H9 (cell line): ENCODE measurements around the gene TMEM178B. TPM values are rescaled to one million over a fixed set of nuclear protein-coding genes. Genes with fewer than 3 reads are reported as not detected.

ENCODE experiments used
- DNase-seq: peaks from one replicate; pipeline ENCODE4 v3.0.0-alpha.2; 2017
- H2AFZ ChIP-seq: one replicate; pipeline ENCODE4 v1.6.1; 2013; ENCODE audit warnings: mild to moderate bottlenecking, low read length, control low read depth, moderate library complexity
- H2AK5ac ChIP-seq: 2 replicates; pipeline ENCODE4 v1.6.1; 2013; ENCODE audit warnings: low read length, control low read depth, mixed read lengths; ENCODE audit not compliant: insufficient read length
- H2BK120ac ChIP-seq: one replicate; pipeline ENCODE4 v1.6.1; 2013; ENCODE audit warnings: low read depth, mild to moderate bottlenecking, low read length, control low read depth, inconsistent platforms; ENCODE audit not compliant: poor library complexity, severe bottlenecking
- H2BK12ac ChIP-seq: 2 replicates; pipeline ENCODE4 v1.6.1; 2013; ENCODE audit warnings: low read length, control low read depth, mixed read lengths, low read depth; ENCODE audit not compliant: insufficient read length
- H2BK15ac ChIP-seq: 2 replicates; pipeline ENCODE4 v1.6.1; 2013; ENCODE audit warnings: low read depth, low read length, control low read depth
- H2BK20ac ChIP-seq: one replicate; pipeline ENCODE4 v1.6.1; 2013; ENCODE audit warnings: low read depth, mild to moderate bottlenecking, low read length, control low read depth, inconsistent platforms; ENCODE audit not compliant: poor library complexity, severe bottlenecking
- H2BK5ac ChIP-seq: 2 replicates; pipeline ENCODE4 v1.6.1; 2013; ENCODE audit warnings: low read length, control low read depth, mixed read lengths; ENCODE audit not compliant: insufficient read length
- H3K14ac ChIP-seq: 2 replicates; pipeline ENCODE4 v1.6.1; 2013; ENCODE audit warnings: low read length, control low read depth; ENCODE audit not compliant: insufficient read depth
- H3K18ac ChIP-seq: 2 replicates; pipeline ENCODE4 v1.6.1; 2013; ENCODE audit warnings: low read depth, mild to moderate bottlenecking, mixed read lengths, low read length, control low read depth; ENCODE audit not compliant: insufficient read length
- H3K23ac ChIP-seq: 2 replicates; pipeline ENCODE4 v1.6.1; 2013; ENCODE audit warnings: low read length, control low read depth, mixed read lengths, low read depth; ENCODE audit not compliant: insufficient read length
- H3K23me2 ChIP-seq: 2 replicates; pipeline ENCODE4 v1.6.1; 2013; ENCODE audit warnings: low read depth, mild to moderate bottlenecking, mixed read lengths, low read length, control low read depth; ENCODE audit not compliant: insufficient read length, poor library complexity, severe bottlenecking
- H3K27ac ChIP-seq: 2 replicates; pipeline ENCODE4 v1.5.1; 2013; ENCODE audit warnings: low read length, control low read depth, mixed read lengths, low read depth; ENCODE audit not compliant: insufficient read length
- H3K27me3 ChIP-seq: 2 replicates; pipeline ENCODE4 v1.6.1; 2013; ENCODE audit warnings: low read length, control low read depth, inconsistent platforms; ENCODE audit not compliant: insufficient read depth
- H3K4ac ChIP-seq: 2 replicates; pipeline ENCODE4 v1.6.1; 2013; ENCODE audit warnings: low read depth, mild to moderate bottlenecking, control low read depth, inconsistent platforms, low read length, moderate library complexity
- H3K4me1 ChIP-seq: 2 replicates; pipeline ENCODE4 v1.6.1; 2013; ENCODE audit warnings: low read length, control low read depth, inconsistent platforms; ENCODE audit not compliant: insufficient read depth
- H3K4me2 ChIP-seq: 2 replicates; pipeline ENCODE4 v1.6.1; 2013; ENCODE audit warnings: low read length, control low read depth, mixed read lengths; ENCODE audit not compliant: insufficient read length, insufficient read depth
- H3K56ac ChIP-seq: 2 replicates; pipeline ENCODE4 v1.6.1; 2013; ENCODE audit warnings: low read depth, mild to moderate bottlenecking, mixed read lengths, low read length, control low read depth; ENCODE audit not compliant: insufficient read length
- H3K79me1 ChIP-seq: 2 replicates; pipeline ENCODE4 v1.6.1; 2013; ENCODE audit warnings: low read depth, mild to moderate bottlenecking, moderate library complexity, low read length, control low read depth, inconsistent platforms; ENCODE audit not compliant: insufficient read depth, poor library complexity, severe bottlenecking
- H3K79me2 ChIP-seq: 2 replicates; pipeline ENCODE4 v1.6.1; 2013; ENCODE audit warnings: low read length, control low read depth, inconsistent platforms; ENCODE audit not compliant: insufficient read depth
- H3K9ac ChIP-seq: 2 replicates; pipeline ENCODE4 v1.6.1; 2013; ENCODE audit warnings: low read length, control low read depth, mixed read lengths; ENCODE audit not compliant: insufficient read length; ENCODE audit errors: extremely low read depth
- H3K9me3 ChIP-seq: one replicate; pipeline ENCODE4 v1.6.1; 2013; ENCODE audit warnings: low read depth, low read length, inconsistent platforms; ENCODE audit not compliant: control insufficient read depth
- H3T11ph ChIP-seq: one replicate; pipeline ENCODE4 v1.6.1; 2013; ENCODE audit warnings: mild to moderate bottlenecking, low read length, control low read depth, inconsistent platforms
- H4K20me1 ChIP-seq: one replicate; pipeline ENCODE4 v1.6.1; 2013; ENCODE audit not compliant: control insufficient read depth, insufficient read length, insufficient read depth
- H4K5ac ChIP-seq: 2 replicates; pipeline ENCODE4 v1.6.1; 2013; ENCODE audit warnings: low read depth, mild to moderate bottlenecking, mixed read lengths, low read length, control low read depth; ENCODE audit not compliant: insufficient read length
- H4K8ac ChIP-seq: replicated peaks from 2 replicates; pipeline ENCODE4 v1.6.1; 2013; ENCODE audit warnings: low read length, control low read depth, mixed read lengths, low read depth; ENCODE audit not compliant: insufficient read length
- H4K91ac ChIP-seq: 2 replicates; pipeline ENCODE4 v1.6.1; 2013; ENCODE audit warnings: low read depth, mild to moderate bottlenecking, moderate library complexity, mixed read lengths, low read length, control low read depth; ENCODE audit not compliant: insufficient read length
- H3K27ac Mint-ChIP-seq, 3 experiments: 2 replicates in 2 of 3; 3 replicates in 1 of 3; pipeline ENCODE4 v1.8.0; 2020 to 2021; ENCODE audit warnings: mixed read lengths in 3 of 3, mild to moderate bottlenecking in 1 of 3, moderate library complexity in 1 of 3
- H3K27me3 Mint-ChIP-seq: 2 replicates; pipeline ENCODE4 v1.8.0; 2021; ENCODE audit warnings: low read depth, mild to moderate bottlenecking, moderate library complexity, mixed read lengths
- H3K36me3 Mint-ChIP-seq, 3 experiments: 2 replicates in 2 of 3; 3 replicates in 1 of 3; pipeline ENCODE4 v1.8.0; 2020 to 2021; ENCODE audit warnings: low read depth in 3 of 3, mixed read lengths in 3 of 3; ENCODE audit not compliant: insufficient read depth in 1 of 3
- H3K4me1 Mint-ChIP-seq, 2 experiments: 2 replicates each; pipeline ENCODE4 v1.8.0; 2020; ENCODE audit warnings: mixed read lengths in 2 of 2
- H3K4me3 Mint-ChIP-seq, 2 experiments: 2 replicates in 1 of 2; 3 replicates in 1 of 2; pipeline ENCODE4 v1.8.0; 2020 to 2021; ENCODE audit warnings: mild to moderate bottlenecking in 2 of 2, mixed read lengths in 2 of 2, moderate library complexity in 1 of 2
- H3K9me3 Mint-ChIP-seq, 2 experiments: 2 replicates in 1 of 2; 3 replicates in 1 of 2; pipeline ENCODE4 v1.8.0; 2020; ENCODE audit warnings: mild to moderate bottlenecking in 2 of 2, mixed read lengths in 2 of 2, moderate library complexity in 1 of 2
- CTCF ChIP-seq: fragments of 200-600 bp; sonication (generic); conservative IDR thresholded peaks from 3 replicates; pipeline ENCODE4 v1.8.0; 2021; ENCODE audit warnings: antibody characterized with exemption, mild to moderate bottlenecking
- WGBS: extraction: QIAGEN DNeasy Blood & Tissue Kit; methylation state at CpG from one replicate; pipeline ENCODE4 v1.1.7; 2013; ENCODE audit warnings: missing lambda C conversion rate, low lambda C conversion rate, mixed read lengths; ENCODE audit not compliant: insufficient read length; ENCODE audit errors: extremely low coverage; 5-methylcytosine and 5-hydroxymethylcytosine counted together
- total RNA-seq: library from RNA; stranded (reverse); gene quantifications from 2 replicates; pipeline ENCODE4 v1.2.1, GENCODE V29; 2021

TMEM178B gene
- total RNA-seq, 1 experiment from 2014 or later: 11.3 TPM

GRCh38 chr7:141207661-141208060, 133.8 kb downstream of the TMEM178B start:
- H4K91ac ChIP-seq: no peak overlapping the region
- no peak overlapping the region for H2AFZ ChIP-seq
- H3K27me3 ChIP-seq: no peaks in the 10 kb centered on the region
- Mint-ChIP-seq H3K9me3 (no peaks in the 10 kb centered on the region), H3K4me3 (no peak overlapping the region), H3K27me3 (no peaks in the 10 kb centered on the region), H3K36me3 (no peaks in the 10 kb centered on the region; a peak in 1 of 7 replicates), H3K27ac (no peak overlapping the region), H3K4me1 (peaks cover 34 to 45% of the 10 kb centered on the region in 2 experiments)
- no peak overlapping the region for H3K23ac ChIP-seq
- H2BK20ac ChIP-seq: no peak overlapping the region
- no peak overlapping the region for H2BK12ac ChIP-seq
- no peak for TF ChIP-seq CTCF
- H3K79me2 ChIP-seq: no peaks in the 10 kb centered on the region
- no peak overlapping the region for H3K27ac ChIP-seq
- H3K4ac ChIP-seq: no peak overlapping the region
- no peaks in the 10 kb centered on the region for H3K79me1 ChIP-seq
- H3K4me2 ChIP-seq: no peak overlapping the region
- H3K4me1 ChIP-seq: peaks cover 11% of the 10 kb centered on the region
- no peak for DNase-seq
- WGBS: no CpG with 5 or more reads among the region's 3 CpGs
- H2BK15ac ChIP-seq: no peak overlapping the region
- no peak overlapping the region for H3K14ac ChIP-seq
- H3K9me3 ChIP-seq: no peaks in the 10 kb centered on the region
- H2BK120ac ChIP-seq: no peak overlapping the region
- no peak overlapping the region for H3K18ac ChIP-seq
- H3K23me2 ChIP-seq: no peaks in the 10 kb centered on the region
- H3K56ac ChIP-seq: no peak overlapping the region
- no peaks in the 10 kb centered on the region for H4K20me1 ChIP-seq
- H4K5ac ChIP-seq: no peak overlapping the region
- H2BK5ac ChIP-seq: no peak overlapping the region
- no peak overlapping the region for H3K9ac ChIP-seq
- no peak overlapping the region for H3T11ph ChIP-seq
- no peak overlapping the region for H4K8ac ChIP-seq
- H2AK5ac ChIP-seq: no peak overlapping the region
